OCI-LY7 (cell line): ENCODE measurements around the gene NDUFV2. TPM values are rescaled to one million over a fixed set of nuclear protein-coding genes. Genes with fewer than 3 reads are reported as not detected.

Source experiments
- BruUV-seq: library from RNA; stranded (reverse); fragments of 400-500 nt; replicated peaks from 2 replicates; lab custom pipeline; 2021; lab: Mats Ljungman, UMichigan
- CTCF ChIA-PET: fragments of 300-600 bp; sonication (Branson Sonifier 250); formaldehyde crosslinking; loops from one replicate; lab custom pipeline; 2022; ENCODE audit warnings: antibody characterized with exemption; ENCODE audit not compliant: unreplicated experiment; lab: Charles Lee
- POLR2A ChIA-PET: fragments of 300-600 bp; sonication (Branson Sonifier 250); formaldehyde crosslinking; loops from one replicate; lab custom pipeline; 2022; ENCODE audit warnings: antibody characterized with exemption; lab: Charles Lee
- DNase-seq: peaks from one replicate; pipeline ENCODE4 v3.0.0-alpha.2; 2015; ENCODE audit warnings: low spot score
- H2AFZ ChIP-seq: fragments of 200-600 bp; sonication (generic), shearing (Covaris generic); 2 replicates; pipeline ENCODE4 v1.6.1; 2014; ENCODE audit warnings: mild to moderate bottlenecking, antibody characterized with exemption, low read length, moderate library complexity
- H3K27ac ChIP-seq: fragments of 200-600 bp; sonication (generic); 2 replicates; pipeline ENCODE4 v1.5.1; 2014; ENCODE audit warnings: mixed run types, low read depth, mild to moderate bottlenecking, moderate library complexity, low read length, inconsistent platforms; ENCODE audit not compliant: poor library complexity, severe bottlenecking
- H3K36me3 ChIP-seq: fragments of 200-600 bp; sonication (generic); 2 replicates; pipeline ENCODE4 v1.6.1; 2014; ENCODE audit warnings: mild to moderate bottlenecking, antibody characterized with exemption, low read length, moderate library complexity, mixed read lengths; ENCODE audit not compliant: insufficient read depth
- H3K4me1 ChIP-seq: fragments of 200-600 bp; sonication (generic); 2 replicates; pipeline ENCODE4 v1.5.1; 2014; ENCODE audit warnings: mild to moderate bottlenecking, low read length; ENCODE audit not compliant: insufficient read depth, poor library complexity, severe bottlenecking
- H3K4me2 ChIP-seq: fragments of 200-600 bp; sonication (generic); 2 replicates; pipeline ENCODE4 v1.6.1; 2014; ENCODE audit warnings: mild to moderate bottlenecking, low read length
- H3K4me3 ChIP-seq: fragments of 200-600 bp; sonication (generic); 2 replicates; pipeline ENCODE4 v1.5.1; 2014; ENCODE audit warnings: mild to moderate bottlenecking, low read depth, low read length; ENCODE audit not compliant: poor library complexity, severe bottlenecking
- H3K79me2 ChIP-seq: fragments of 200-600 bp; sonication (generic); 2 replicates; pipeline ENCODE4 v1.6.1; 2016; ENCODE audit warnings: low read depth, mild to moderate bottlenecking, low read length, moderate library complexity, mixed read lengths; ENCODE audit not compliant: insufficient read depth
- H3K9me2 ChIP-seq: fragments of 200-600 bp; sonication (generic); 2 replicates; pipeline ENCODE4 v1.6.1; 2016; ENCODE audit warnings: mild to moderate bottlenecking, low read length, mixed read lengths; ENCODE audit not compliant: insufficient read depth
- H3K9me3 ChIP-seq: fragments of 200-600 bp; sonication (generic); 2 replicates; pipeline ENCODE4 v1.6.1; 2014; ENCODE audit warnings: mild to moderate bottlenecking, mixed run types, low read length, mixed read lengths
- H4K20me1 ChIP-seq: fragments of 200-600 bp; sonication (generic); 2 replicates; pipeline ENCODE4 v1.6.1; 2014; ENCODE audit warnings: mild to moderate bottlenecking, antibody characterized with exemption, low read length, moderate library complexity, mixed read lengths; ENCODE audit not compliant: insufficient read depth
- EZH2phosphoT487 ChIP-seq: fragments of 200-600 bp; sonication (generic); IDR thresholded peaks from 2 replicates; pipeline ENCODE4 v1.6.1; 2018; ENCODE audit warnings: low read depth, borderline replicate concordance, mild to moderate bottlenecking, mixed run types, antibody characterized with exemption, low read length, moderate library complexity, mixed read lengths
- intact Hi-C: fragments of 100-400 bp; cut with micrococcal nuclease; formaldehyde crosslinking; loops from one replicate; pipeline ENCODE4 v1.10.0; 2022; ENCODE audit not compliant: unreplicated experiment
- total RNA-seq, 2 experiments: library from RNA; depleted of rRNA in 1 of 2; stranded (reverse); fragments of >200 nt in 1 of 2; shearing (Covaris generic) in 1 of 2; gene quantifications; 2 replicates each; pipeline ENCODE4 v1.2.3, GENCODE V29; 2014 to 2022
- TF ChIP-seq, protein P1 (sequence below): fragments of 200-600 bp; sonication (generic); conservative IDR thresholded peaks from 2 replicates; pipeline ENCODE4 v1.5.1; 2014; ENCODE audit warnings: mild to moderate bottlenecking, antibody characterized with exemption, low read length, moderate library complexity, mixed read lengths

NDUFV2 gene
- total RNA-seq, 2 experiments from 2014 or later, result 185 to 201 TPM

- Histone ChIP-seq H2AFZ (peak overlapping the region; percentile 76), H3K36me3 (no peaks in the 10 kb centered on the region; the same call in 1 of the 2 replicates), H3K27ac (peak overlapping the region; percentile 94), H3K4me1 (peaks cover 91% of the 10 kb centered on the region), H3K4me2 (peak overlapping the region; percentile 61), H3K79me2 (no peaks in the 10 kb centered on the region), H3K9me2 (no peaks in the 10 kb centered on the region), H3K4me3 (peak overlapping the region; percentile 30), H4K20me1 (no peaks in the 10 kb centered on the region), H3K9me3 (peaks cover 9% of the 10 kb centered on the region; the same call in 1 of the 2 replicates)
- intact Hi-C loops, result loop anchor here (2.0 to 10.0 kb wide), 4 partner anchors 60 to 548 kb away; partner anchors contain the start of gene PPP4R1
- ChIA-PET CTCF (interaction anchor here (0.6 to 1.2 kb wide), 2 partner anchors 17 to 22 kb away, joined by 3 read pairs; no protein-coding TSS in a partner anchor), POLR2A (interaction anchor here (0.6 to 3.0 kb wide), 16 partner anchors 9 to 339 kb away, joined by 3 to 23 read pairs (median 4); no protein-coding TSS in a partner anchor)
- DNase-seq, result peak; percentile 74
- BruUV-seq, result TSS peak; percentile 87
- no peak for TF ChIP-seq EZH2phosphoT487
- TF ChIP-seq, protein P1, sequence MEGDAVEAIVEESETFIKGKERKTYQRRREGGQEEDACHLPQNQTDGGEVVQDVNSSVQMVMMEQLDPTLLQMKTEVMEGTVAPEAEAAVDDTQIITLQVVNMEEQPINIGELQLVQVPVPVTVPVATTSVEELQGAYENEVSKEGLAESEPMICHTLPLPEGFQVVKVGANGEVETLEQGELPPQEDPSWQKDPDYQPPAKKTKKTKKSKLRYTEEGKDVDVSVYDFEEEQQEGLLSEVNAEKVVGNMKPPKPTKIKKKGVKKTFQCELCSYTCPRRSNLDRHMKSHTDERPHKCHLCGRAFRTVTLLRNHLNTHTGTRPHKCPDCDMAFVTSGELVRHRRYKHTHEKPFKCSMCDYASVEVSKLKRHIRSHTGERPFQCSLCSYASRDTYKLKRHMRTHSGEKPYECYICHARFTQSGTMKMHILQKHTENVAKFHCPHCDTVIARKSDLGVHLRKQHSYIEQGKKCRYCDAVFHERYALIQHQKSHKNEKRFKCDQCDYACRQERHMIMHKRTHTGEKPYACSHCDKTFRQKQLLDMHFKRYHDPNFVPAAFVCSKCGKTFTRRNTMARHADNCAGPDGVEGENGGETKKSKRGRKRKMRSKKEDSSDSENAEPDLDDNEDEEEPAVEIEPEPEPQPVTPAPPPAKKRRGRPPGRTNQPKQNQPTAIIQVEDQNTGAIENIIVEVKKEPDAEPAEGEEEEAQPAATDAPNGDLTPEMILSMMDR, result no peak
These were observed 36.1 kb upstream of the NDUFV2 start for GRCh38 chr18:9066358-9066757.

GRCh38 chr18:9066817-9067306, 35.6 kb upstream of the NDUFV2 start:
- no peaks in the 10 kb centered on the region; the same call in 1 of the 2 replicates for H3K36me3 ChIP-seq
- CTCF ChIA-PET, result interaction anchor here (1.2 kb wide), 1 partner anchor 16 kb away, joined by 3 read pairs; no protein-coding TSS in a partner anchor
- TF ChIP-seq EZH2phosphoT487, result no peak
- TF ChIP-seq, protein P1, result no peak
- H2AFZ ChIP-seq, result peak overlapping the region; percentile 76
- peak overlapping the region; percentile 61 for H3K4me2 ChIP-seq
- intact Hi-C loops, result loop anchor here (2.0 to 10.0 kb wide), 4 partner anchors 60 to 548 kb away; partner anchors contain the start of gene PPP4R1
- H3K79me2 ChIP-seq, result no peaks in the 10 kb centered on the region
- H3K9me2 ChIP-seq, result no peaks in the 10 kb centered on the region
- DNase-seq, result peak; percentile 87
- H4K20me1 ChIP-seq, result no peaks in the 10 kb centered on the region
- peak overlapping the region; percentile 30 for H3K4me3 ChIP-seq
- POLR2A ChIA-PET, result interaction anchor here (0.6 to 3.0 kb wide), 13 partner anchors 9 to 339 kb away, joined by 3 to 23 read pairs (median 4); no protein-coding TSS in a partner anchor
- peak overlapping the region; percentile 94 for H3K27ac ChIP-seq
- no TSS peak for BruUV-seq
- H3K4me1 ChIP-seq, result peaks cover 86% of the 10 kb centered on the region
- peaks cover 7% of the 10 kb centered on the region; the same call in 1 of the 2 replicates for H3K9me3 ChIP-seq
